Lung (tissue), 12 donors: ENCODE results near the gene EME2. TPM values are rescaled to one million over a fixed set of nuclear protein-coding genes. Genes with fewer than 3 reads are reported as not detected.

ENCODE experiments used
- ATAC-seq: fragments of 200-7000 bp; cut with Tn5 transposase; one replicate; pipeline ENCODE4 v1.9.1; 2020; ENCODE audit warnings: moderate number of reproducible peaks; ENCODE audit not compliant: insufficient read depth, low FRiP score
- DNase-seq, 3 donors: peaks; one replicate each; pipeline ENCODE4 v3.0.0-alpha.2; 2013 to 2017
- H3K27ac ChIP-seq, 2 donors: one replicate each; pipeline ENCODE4 v1.5.1; 2013; ENCODE audit warnings: mild to moderate bottlenecking in 2 of 2, moderate library complexity in 2 of 2, control low read depth in 1 of 2, inconsistent platforms in 1 of 2, low read depth in 1 of 2, low read length in 1 of 2
- H3K27me3 ChIP-seq, 3 donors: one replicate each; pipeline ENCODE4 v1.5.1; 2013; ENCODE audit warnings: low read length in 2 of 3; ENCODE audit not compliant: control insufficient read depth in 3 of 3, insufficient read depth in 3 of 3
- H3K36me3 ChIP-seq, 4 donors: one replicate each; pipeline ENCODE4 v1.5.1; 2013; ENCODE audit warnings: low read length in 4 of 4, mild to moderate bottlenecking in 1 of 4, moderate library complexity in 1 of 4; ENCODE audit not compliant: control insufficient read depth in 4 of 4, insufficient read depth in 4 of 4
- H3K4me1 ChIP-seq, 5 donors: one replicate each; pipeline ENCODE4 v1.5.1; 2013; ENCODE audit warnings: low read length in 5 of 5, mild to moderate bottlenecking in 2 of 5, moderate library complexity in 1 of 5; ENCODE audit not compliant: control insufficient read depth in 5 of 5, insufficient read depth in 5 of 5
- H3K4me3 ChIP-seq: one replicate; pipeline ENCODE4 v1.5.1; 2013; ENCODE audit warnings: mild to moderate bottlenecking, control low read depth, moderate library complexity
- H3K9ac ChIP-seq, 2 donors: one replicate each; pipeline ENCODE4 v1.5.1; 2013; ENCODE audit warnings: low read length in 2 of 2, control low read depth in 1 of 2; ENCODE audit not compliant: insufficient read depth in 1 of 2
- H3K9me3 ChIP-seq, 4 donors: one replicate each; pipeline ENCODE4 v1.5.1; 2013; ENCODE audit warnings: low read length in 3 of 4, mild to moderate bottlenecking in 1 of 4, moderate library complexity in 1 of 4; ENCODE audit not compliant: control insufficient read depth in 4 of 4, insufficient read depth in 3 of 4
- CTCF ChIP-seq: IDR thresholded peaks from 2 replicates; pipeline ENCODE4 v1.5.1; 2012; ENCODE audit warnings: mild to moderate bottlenecking; ENCODE audit errors: control extremely low read depth, extremely low read depth
- WGBS, 2 donors: extraction: QIAGEN DNeasy Blood & Tissue Kit; methylation state at CpG; one replicate each; pipeline ENCODE4 v1.1.7; 2013; 5-methylcytosine and 5-hydroxymethylcytosine counted together
- polyA plus RNA-seq, 2 donors: library from polyadenylated mRNA; stranded (reverse); fragments of 200-250 nt; gene quantifications; one replicate each; pipeline ENCODE4 v1.2.1, GENCODE V29; 2013
- total RNA-seq, 2 donors: library from RNA; depleted of rRNA in 1 of 2; stranded (reverse); fragments of >200 nt in 1 of 2; gene quantifications; one replicate each; pipeline ENCODE4 v1.2.1, GENCODE V29; 2014 to 2021
- donor health status: control.
- donor health status: control.
- donor health status: Bipolar disorder and iron deficiency.
- donor health status: healthy.
- donor health status: DM: yes; HTN: yes; CAD: no.

EME2 gene
- total and polyA plus RNA-seq, 4 donors, result 8.6 to 30.2 (median 9.8) TPM

- no peak for ATAC-seq
- 94 to 96% methylated on average over 37 of the region's 37 CpGs for WGBS, 2 donors
These were observed 14.7 kb upstream of the EME2 start for GRCh38 chr16:1757714-1758461.

GRCh38 chr16:1758923-1759322 is 13.7 kb upstream of the EME2 start:
- H3K9ac ChIP-seq, result no peak overlapping the region
- DNase-seq (no peak), ATAC-seq (no peak)
- no peak overlapping the region for H3K27ac ChIP-seq
- H3K27me3 ChIP-seq, result no peaks in the 10 kb centered on the region
- H3K9me3 ChIP-seq, result no peaks in the 10 kb centered on the region
- no peak overlapping the region for H3K4me3 ChIP-seq
- H3K36me3 ChIP-seq, result peaks cover 0 to 53% (median 14%) of the 10 kb centered on the region in 4 donors
- WGBS, 2 donors, result 94 to 97% methylated on average over 18 of the region's 18 CpGs
- no peaks in the 10 kb centered on the region for H3K4me1 ChIP-seq
- no peak for TF ChIP-seq CTCF

More at GRCh38 chr16:1757714-1758461, 14.7 kb upstream of the EME2 start:
- Histone ChIP-seq H3K36me3 (peaks cover 0 to 46% (median 14%) of the 10 kb centered on the region in 4 donors), H3K4me3 (no peak overlapping the region), H3K27ac (no peak overlapping the region), H3K27me3 (no peaks in the 10 kb centered on the region), H3K4me1 (no peaks in the 10 kb centered on the region), H3K9me3 (no peaks in the 10 kb centered on the region), H3K9ac (no peak overlapping the region)
- no peak for DNase-seq
- TF ChIP-seq CTCF, result no peak

- DNase-seq, result no peak
- H3K27ac ChIP-seq, result no peak overlapping the region
- H3K4me3 ChIP-seq, result no peak overlapping the region
- H3K36me3 ChIP-seq, result peaks cover 0 to 55% (median 17%) of the 10 kb centered on the region in 4 donors
- H3K4me1 ChIP-seq, result no peaks in the 10 kb centered on the region
- no peak overlapping the region for H3K9ac ChIP-seq
- ATAC-seq, result no peak
- WGBS, 2 donors, result 95 to 98% methylated on average over 17 to 21 of the region's 21 CpGs
- TF ChIP-seq CTCF, result no peak
- no peaks in the 10 kb centered on the region for H3K27me3 ChIP-seq
- no peaks in the 10 kb centered on the region for H3K9me3 ChIP-seq
These were observed 13.1 kb upstream of the EME2 start for GRCh38 chr16:1759511-1759910.
